PFSK-1 (cell line): ENCODE results near the gene LRRC4C.

Source experiments
- FOXP2 ChIP-seq: optimal IDR thresholded peaks from 2 replicates; pipeline ENCODE3; 2011; ENCODE audit warnings: borderline replicate concordance, control low read depth, inconsistent platforms; ENCODE audit not compliant: insufficient read depth; ENCODE audit errors: extremely low read length, extremely low read depth
- POLR2AphosphoS5 ChIP-seq: IDR thresholded peaks from 2 replicates; pipeline ENCODE4 v1.6.1; 2012; ENCODE audit warnings: low read depth, mild to moderate bottlenecking, control low read depth, low read length, moderate library complexity
- REST ChIP-seq, 2 experiments: IDR thresholded peaks; 2 replicates each; pipeline versions ENCODE4 v1.6.1 to v1.8.0; 2011 to 2012; ENCODE audit warnings: low read depth in 2 of 2, low read length in 2 of 2, control low read depth in 1 of 2, inconsistent platforms in 1 of 2, mild to moderate bottlenecking in 1 of 2, moderate library complexity in 1 of 2; ENCODE audit not compliant: insufficient read depth in 1 of 2
- SIN3A ChIP-seq: IDR thresholded peaks from 2 replicates; pipeline ENCODE4 v1.6.1; 2012; ENCODE audit warnings: mild to moderate bottlenecking, low read length, moderate library complexity, borderline replicate concordance; ENCODE audit not compliant: insufficient read depth
- TAF1 ChIP-seq: IDR thresholded peaks from 2 replicates; pipeline ENCODE4 v1.6.1; 2012; ENCODE audit warnings: low read length, control low read depth, borderline replicate concordance; ENCODE audit not compliant: insufficient read depth

The LRRC4C gene

DNA sequence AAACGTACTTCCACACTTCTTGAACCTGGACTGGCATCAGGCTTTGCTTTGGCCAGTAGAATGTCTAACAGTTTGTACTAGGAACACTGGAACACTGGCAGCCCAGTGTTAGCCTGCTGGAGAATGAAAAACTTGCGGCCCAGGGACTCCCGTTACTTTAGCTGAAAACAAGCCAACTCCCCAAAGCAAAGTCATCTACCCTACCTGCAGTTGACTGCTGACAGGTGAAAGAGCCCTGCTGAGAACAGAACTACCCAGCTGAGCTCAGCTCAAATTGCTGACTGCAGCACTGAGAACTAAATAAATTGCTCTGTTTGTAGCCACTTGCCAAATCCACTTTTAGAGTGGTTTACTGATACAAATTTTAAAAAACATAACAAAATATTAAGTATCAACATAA, 342.5 kb downstream of the LRRC4C start:
- no peak for TF ChIP-seq SIN3A
- no peak for TF ChIP-seq TAF1
- no peak for TF ChIP-seq REST (IDR thresholded peaks at IDR 0.05; ENCODE audit: insufficient read depth in 1 of 2, low read depth in 2 of 2, low read length in 2 of 2)
- no peak for TF ChIP-seq POLR2AphosphoS5
- TF ChIP-seq FOXP2: no peak

DNA sequence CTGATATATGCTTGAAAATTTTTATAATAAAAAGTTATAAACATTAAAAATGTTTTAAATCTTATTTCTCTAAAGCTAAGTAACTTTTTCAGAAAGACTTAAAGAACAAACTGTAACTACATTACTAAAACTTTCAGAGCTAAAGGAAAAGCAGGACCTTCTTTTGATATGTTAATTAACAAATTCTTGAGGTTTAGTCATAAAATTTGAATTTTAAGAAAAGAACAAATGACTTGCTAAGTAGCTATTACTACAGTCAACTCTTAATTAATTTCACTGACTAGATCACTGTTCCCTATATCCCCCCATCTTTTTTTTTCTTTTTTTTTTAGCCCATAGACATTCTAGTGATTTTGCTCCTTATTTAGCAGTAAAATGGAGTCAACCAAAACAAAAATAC, 344.4 kb downstream of the LRRC4C start:
- TF ChIP-seq FOXP2: no peak
- no peak for TF ChIP-seq REST (IDR thresholded peaks at IDR 0.05; ENCODE audit: insufficient read depth in 1 of 2, low read depth in 2 of 2, low read length in 2 of 2)
- no peak for TF ChIP-seq TAF1
- TF ChIP-seq SIN3A: no peak
- TF ChIP-seq POLR2AphosphoS5: no peak

DNA sequence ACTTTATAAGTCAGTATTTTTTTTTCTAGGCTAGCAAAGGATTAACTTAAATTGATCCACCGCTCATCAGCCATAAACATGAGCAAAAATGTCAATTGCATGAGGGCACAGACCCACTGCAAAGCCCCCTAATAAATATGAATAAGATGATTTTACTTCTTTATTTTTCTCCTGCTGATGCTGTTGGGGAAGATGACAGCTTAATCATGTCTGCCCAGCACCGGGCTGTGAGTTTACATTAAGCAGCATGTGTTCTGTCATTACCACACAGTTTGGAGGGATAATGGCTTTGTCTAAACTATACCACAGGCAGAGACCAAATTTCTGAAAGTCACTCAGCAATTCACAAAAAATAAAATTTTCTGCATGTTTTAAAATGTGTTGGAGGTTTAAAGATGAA, 346.3 kb downstream of the LRRC4C start:
- TF ChIP-seq TAF1 (no peak), SIN3A (no peak), POLR2AphosphoS5 (no peak), FOXP2 (no peak), REST (IDR thresholded peaks at IDR 0.05; ENCODE audit: insufficient read depth in 1 of 2, low read depth in 2 of 2, low read length in 2 of 2) (no peak)

DNA sequence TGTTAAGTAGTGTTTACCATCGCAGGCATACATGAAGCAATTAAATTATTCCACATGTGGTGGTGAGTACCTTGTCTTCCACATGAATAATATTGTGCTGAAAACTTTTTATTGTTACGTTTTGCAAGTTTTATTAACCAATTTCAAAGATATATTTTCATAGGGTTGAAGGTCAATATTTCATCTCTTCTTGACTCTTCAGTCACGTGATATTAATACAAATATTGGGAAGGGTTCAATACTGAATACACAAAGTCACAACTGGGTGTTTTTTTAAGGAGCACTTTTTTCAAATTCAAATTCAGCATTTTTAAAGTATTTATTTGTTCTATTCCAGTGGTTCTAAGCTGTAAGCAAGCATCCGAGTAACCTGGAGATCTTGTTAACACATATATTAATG, 348.9 kb downstream of the LRRC4C start:
- TF ChIP-seq REST (IDR thresholded peaks at IDR 0.05; ENCODE audit: insufficient read depth in 1 of 2, low read depth in 2 of 2, low read length in 2 of 2) (no peak), FOXP2 (no peak), SIN3A (no peak), POLR2AphosphoS5 (no peak), TAF1 (no peak)

DNA sequence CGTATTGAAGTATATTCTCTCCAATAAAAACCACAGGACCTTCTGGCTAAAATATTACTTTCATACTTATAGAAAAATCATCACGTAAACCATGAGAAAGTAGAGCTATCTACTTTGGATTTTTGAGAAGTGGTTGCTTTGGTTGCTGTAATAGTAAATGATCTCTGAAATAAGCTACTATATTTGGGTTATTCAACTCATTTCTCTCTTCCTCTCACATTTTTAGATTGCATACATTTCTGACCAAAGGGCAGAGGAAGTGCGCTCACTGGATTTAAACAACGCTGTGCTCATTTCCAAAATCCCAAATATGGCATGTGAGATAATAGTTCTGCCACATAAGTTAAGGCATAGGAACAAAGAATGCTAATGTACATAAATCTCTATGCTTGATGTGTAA, 357.0 kb downstream of the LRRC4C start:
- no peak for TF ChIP-seq FOXP2
- TF ChIP-seq POLR2AphosphoS5: no peak
- no peak for TF ChIP-seq TAF1
- TF ChIP-seq SIN3A: no peak
- TF ChIP-seq REST (IDR thresholded peaks at IDR 0.05; ENCODE audit: insufficient read depth in 1 of 2, low read depth in 2 of 2, low read length in 2 of 2): no peak
